ENCODE results near the gene ZNF524. TPM values are rescaled to one million over a fixed set of nuclear protein-coding genes. Genes with fewer than 3 reads are reported as not detected.
A peak's percentile ranks its signal among the peaks of the same experiment; 100 is the strongest.

ZNF524 gene
- total RNA-seq, 1 experiment from 2014 or later = 26.4 TPM

DNA sequence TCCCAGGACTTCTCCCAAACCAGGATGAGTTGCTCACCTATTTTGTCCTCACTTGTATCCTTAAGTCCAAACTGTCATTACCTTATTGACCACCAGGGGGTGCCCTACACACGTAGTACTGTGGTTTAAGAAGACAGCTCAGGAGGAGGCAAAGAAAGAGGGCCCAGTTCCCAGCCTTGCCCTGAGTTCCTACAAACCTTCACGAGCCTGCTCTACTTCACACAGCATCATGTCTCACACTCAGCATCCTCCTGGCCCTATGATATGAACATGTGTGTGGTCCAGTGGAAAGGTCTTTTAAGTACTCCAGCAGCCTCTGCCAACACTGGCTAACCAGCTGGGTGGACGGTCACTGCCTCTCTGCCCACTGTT, 32.4 kb downstream of the ZNF524 start:
- DNase-seq (ENCODE audit: low read depth, low spot score) (peak; percentile 88), ATAC-seq (peak; percentile 74)
- in situ Hi-C loops (cut with HindIII; ENCODE audit: low pct_unique_long_range_greater_than_20kb, low sequenced_read_pairs) (no loop called here), intact Hi-C loops (cut with micrococcal nuclease; ENCODE audit: unreplicated experiment) (no loop called here)
- Histone ChIP-seq H3K4me1 (ENCODE audit: control insufficient read depth, insufficient read depth, low read length) (peaks cover 16% of the 10 kb centered on the region), H3K4me3 (ENCODE audit: low read depth in 2 of 2, low read length in 2 of 2) (peak overlapping the region in 1 of 2 experiments; percentile 14; a peak in 1 of 4 replicates), H3K27me3 (ENCODE audit: control insufficient read depth, insufficient read depth, low read length) (no peaks in the 10 kb centered on the region), H3K27ac (ENCODE audit: low read length) (no peak overlapping the region), H3K36me3 (ENCODE audit: control insufficient read depth, insufficient read depth, low read length) (peaks cover 3% of the 10 kb centered on the region; the same call in 1 of the 2 replicates), H3K9me3 (ENCODE audit: control insufficient read depth, insufficient read depth, low read depth, low read length) (no peaks in the 10 kb centered on the region)
- CTCF ChIA-PET = interaction anchor here (0.5 to 1.5 kb wide), 11 partner anchors 15 to 595 kb away, joined by 3 to 6 read pairs (median 4); partner anchors contain the start of gene ZNF865
- POLR2A ChIA-PET = interaction anchor here (1.0 kb wide), 1 partner anchor 22 kb away, joined by 5 read pairs; no protein-coding TSS in a partner anchor
- BruUV-seq (replicated peaks) = no TSS peak
- TF ChIP-seq SIN3A (IDR thresholded peaks at IDR 0.05; ENCODE audit: borderline replicate concordance, insufficient read depth, low read depth, low read length) = no peak
- TF ChIP-seq TCF7L2 (IDR thresholded peaks at IDR 0.05; ENCODE audit: low read depth, low read length) = no peak
- TF ChIP-seq POLR2AphosphoS5 (IDR thresholded peaks at IDR 0.05; ENCODE audit: low read depth, low read length) = no peak
- TF ChIP-seq, protein P1, sequence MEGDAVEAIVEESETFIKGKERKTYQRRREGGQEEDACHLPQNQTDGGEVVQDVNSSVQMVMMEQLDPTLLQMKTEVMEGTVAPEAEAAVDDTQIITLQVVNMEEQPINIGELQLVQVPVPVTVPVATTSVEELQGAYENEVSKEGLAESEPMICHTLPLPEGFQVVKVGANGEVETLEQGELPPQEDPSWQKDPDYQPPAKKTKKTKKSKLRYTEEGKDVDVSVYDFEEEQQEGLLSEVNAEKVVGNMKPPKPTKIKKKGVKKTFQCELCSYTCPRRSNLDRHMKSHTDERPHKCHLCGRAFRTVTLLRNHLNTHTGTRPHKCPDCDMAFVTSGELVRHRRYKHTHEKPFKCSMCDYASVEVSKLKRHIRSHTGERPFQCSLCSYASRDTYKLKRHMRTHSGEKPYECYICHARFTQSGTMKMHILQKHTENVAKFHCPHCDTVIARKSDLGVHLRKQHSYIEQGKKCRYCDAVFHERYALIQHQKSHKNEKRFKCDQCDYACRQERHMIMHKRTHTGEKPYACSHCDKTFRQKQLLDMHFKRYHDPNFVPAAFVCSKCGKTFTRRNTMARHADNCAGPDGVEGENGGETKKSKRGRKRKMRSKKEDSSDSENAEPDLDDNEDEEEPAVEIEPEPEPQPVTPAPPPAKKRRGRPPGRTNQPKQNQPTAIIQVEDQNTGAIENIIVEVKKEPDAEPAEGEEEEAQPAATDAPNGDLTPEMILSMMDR (IDR thresholded peaks at IDR 0.05) = peak; percentile 87
- TF ChIP-seq, protein P2, sequence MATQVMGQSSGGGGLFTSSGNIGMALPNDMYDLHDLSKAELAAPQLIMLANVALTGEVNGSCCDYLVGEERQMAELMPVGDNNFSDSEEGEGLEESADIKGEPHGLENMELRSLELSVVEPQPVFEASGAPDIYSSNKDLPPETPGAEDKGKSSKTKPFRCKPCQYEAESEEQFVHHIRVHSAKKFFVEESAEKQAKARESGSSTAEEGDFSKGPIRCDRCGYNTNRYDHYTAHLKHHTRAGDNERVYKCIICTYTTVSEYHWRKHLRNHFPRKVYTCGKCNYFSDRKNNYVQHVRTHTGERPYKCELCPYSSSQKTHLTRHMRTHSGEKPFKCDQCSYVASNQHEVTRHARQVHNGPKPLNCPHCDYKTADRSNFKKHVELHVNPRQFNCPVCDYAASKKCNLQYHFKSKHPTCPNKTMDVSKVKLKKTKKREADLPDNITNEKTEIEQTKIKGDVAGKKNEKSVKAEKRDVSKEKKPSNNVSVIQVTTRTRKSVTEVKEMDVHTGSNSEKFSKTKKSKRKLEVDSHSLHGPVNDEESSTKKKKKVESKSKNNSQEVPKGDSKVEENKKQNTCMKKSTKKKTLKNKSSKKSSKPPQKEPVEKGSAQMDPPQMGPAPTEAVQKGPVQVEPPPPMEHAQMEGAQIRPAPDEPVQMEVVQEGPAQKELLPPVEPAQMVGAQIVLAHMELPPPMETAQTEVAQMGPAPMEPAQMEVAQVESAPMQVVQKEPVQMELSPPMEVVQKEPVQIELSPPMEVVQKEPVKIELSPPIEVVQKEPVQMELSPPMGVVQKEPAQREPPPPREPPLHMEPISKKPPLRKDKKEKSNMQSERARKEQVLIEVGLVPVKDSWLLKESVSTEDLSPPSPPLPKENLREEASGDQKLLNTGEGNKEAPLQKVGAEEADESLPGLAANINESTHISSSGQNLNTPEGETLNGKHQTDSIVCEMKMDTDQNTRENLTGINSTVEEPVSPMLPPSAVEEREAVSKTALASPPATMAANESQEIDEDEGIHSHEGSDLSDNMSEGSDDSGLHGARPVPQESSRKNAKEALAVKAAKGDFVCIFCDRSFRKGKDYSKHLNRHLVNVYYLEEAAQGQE (IDR thresholded peaks at IDR 0.05; ENCODE audit: insufficient read depth in 1 of 2, low read depth in 2 of 2, low read length in 1 of 2) = no peak

DNA sequence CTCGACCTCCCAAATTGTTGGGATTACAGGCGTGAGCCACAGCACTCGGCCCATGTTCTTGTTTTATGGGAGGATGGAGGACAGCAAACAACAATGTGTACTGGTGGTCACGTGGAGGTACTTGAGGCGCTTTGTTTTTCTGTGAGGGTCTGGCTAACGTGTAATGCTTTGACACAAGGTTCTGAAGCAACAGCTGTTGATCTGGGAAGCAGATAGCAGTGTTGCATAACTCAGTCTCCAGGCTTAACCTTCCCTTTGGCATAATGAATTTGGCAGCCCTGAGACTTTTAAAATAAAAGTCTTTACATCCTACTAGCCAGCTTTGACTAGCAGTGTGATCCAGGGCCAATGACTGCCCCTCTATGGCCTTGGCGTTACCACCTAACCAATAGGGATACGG, 33.8 kb downstream of the ZNF524 start:
- Histone ChIP-seq H3K4me1 (ENCODE audit: control insufficient read depth, insufficient read depth, low read length) (peaks cover 16% of the 10 kb centered on the region), H3K27ac (ENCODE audit: low read length) (peak overlapping the region; percentile 95; the same call in 1 of the 2 replicates), H3K9me3 (ENCODE audit: control insufficient read depth, insufficient read depth, low read depth, low read length) (no peaks in the 10 kb centered on the region), H3K36me3 (ENCODE audit: control insufficient read depth, insufficient read depth, low read length) (peaks cover 3% of the 10 kb centered on the region; the same call in 1 of the 2 replicates), H3K4me3 (ENCODE audit: low read depth in 2 of 2, low read length in 2 of 2) (no peak overlapping the region; a peak in 1 of 4 replicates), H3K27me3 (ENCODE audit: control insufficient read depth, insufficient read depth, low read length) (no peaks in the 10 kb centered on the region)
- no peak for ATAC-seq
- no peak for DNase-seq (ENCODE audit: low read depth, low spot score)
- no TSS peak for BruUV-seq (replicated peaks)
- intact Hi-C loops (cut with micrococcal nuclease; ENCODE audit: unreplicated experiment) = no loop called here
- in situ Hi-C loops (cut with HindIII; ENCODE audit: low pct_unique_long_range_greater_than_20kb, low sequenced_read_pairs) = no loop called here
- ChIA-PET POLR2A (interaction anchor here (0.6 kb wide), 2 partner anchors 10 kb away, joined by 6 to 8 read pairs; partner anchors contain the start of gene ZNF784), CTCF (interaction anchor here (0.6 kb wide), 1 partner anchor 47 kb away, joined by 3 read pairs; no protein-coding TSS in a partner anchor)
- TF ChIP-seq, protein P2 (IDR thresholded peaks at IDR 0.05; ENCODE audit: insufficient read depth in 1 of 2, low read depth in 2 of 2, low read length in 1 of 2) = no peak
- TF ChIP-seq SIN3A (IDR thresholded peaks at IDR 0.05; ENCODE audit: borderline replicate concordance, insufficient read depth, low read depth, low read length) (no peak), POLR2AphosphoS5 (IDR thresholded peaks at IDR 0.05; ENCODE audit: low read depth, low read length) (no peak), TCF7L2 (IDR thresholded peaks at IDR 0.05; ENCODE audit: low read depth, low read length) (no peak)
- TF ChIP-seq, protein P1 (IDR thresholded peaks at IDR 0.05) = no peak

All from Panc1 (cell line).